Measurements from ENCODE around the gene PPP4R2.
A peak's percentile ranks its signal among the peaks of the same experiment; 100 is the strongest.

Gene PPP4R2

GRCh38 chr3:73026111-73026759 is 29.6 kb downstream of the PPP4R2 start:
- no peak for DNase-seq
- Mint-ChIP-seq H3K36me3 (ENCODE audit: low read depth) (peaks cover 69% of the 10 kb centered on the region), H3K4me3 (no peak overlapping the region), H3K4me1 (ENCODE audit: low read depth) (peaks cover 82% of the 10 kb centered on the region), H3K27me3 (no peaks in the 10 kb centered on the region), H3K27ac (no peak overlapping the region), H3K9me3 (no peaks in the 10 kb centered on the region)

GRCh38 chr3:73026760-73027113 is 30.1 kb downstream of the PPP4R2 start:
- Mint-ChIP-seq H3K9me3 (no peaks in the 10 kb centered on the region), H3K4me1 (ENCODE audit: low read depth) (peaks cover 83% of the 10 kb centered on the region), H3K36me3 (ENCODE audit: low read depth) (peaks cover 66% of the 10 kb centered on the region), H3K27me3 (no peaks in the 10 kb centered on the region), H3K27ac (peak overlapping the region; percentile 44), H3K4me3 (no peak overlapping the region)
- DNase-seq = no peak

- no peaks in the 10 kb centered on the region for H3K9me3 Mint-ChIP-seq
- H3K36me3 Mint-ChIP-seq (ENCODE audit: low read depth) = peaks cover 63% of the 10 kb centered on the region
- H3K27ac Mint-ChIP-seq = peak overlapping the region; percentile 88
- H3K4me3 Mint-ChIP-seq = no peak overlapping the region
- no peak for DNase-seq
- H3K4me1 Mint-ChIP-seq (ENCODE audit: low read depth) = peaks cover 86% of the 10 kb centered on the region
- H3K27me3 Mint-ChIP-seq = no peaks in the 10 kb centered on the region
Observed at GRCh38 chr3:73028803-73029202, 32.2 kb downstream of the PPP4R2 start.

- Mint-ChIP-seq H3K27ac (peak overlapping the region; percentile 88), H3K27me3 (no peaks in the 10 kb centered on the region), H3K4me1 (ENCODE audit: low read depth) (peaks cover 87% of the 10 kb centered on the region), H3K9me3 (no peaks in the 10 kb centered on the region), H3K4me3 (no peak overlapping the region), H3K36me3 (ENCODE audit: low read depth) (peaks cover 69% of the 10 kb centered on the region)
- DNase-seq = no peak
Observed at GRCh38 chr3:73029321-73029796, 32.7 kb downstream of the PPP4R2 start.

- no peak for DNase-seq
- Mint-ChIP-seq H3K4me1 (ENCODE audit: low read depth) (peaks cover 88% of the 10 kb centered on the region), H3K36me3 (ENCODE audit: low read depth) (peaks cover 73% of the 10 kb centered on the region), H3K27ac (peak overlapping the region; percentile 88), H3K27me3 (no peaks in the 10 kb centered on the region), H3K4me3 (no peak overlapping the region), H3K9me3 (no peaks in the 10 kb centered on the region)
Observed at GRCh38 chr3:73030073-73030597, 33.5 kb downstream of the PPP4R2 start.

- Mint-ChIP-seq H3K36me3 (ENCODE audit: low read depth) (peaks cover 73% of the 10 kb centered on the region), H3K4me1 (ENCODE audit: low read depth) (peaks cover 90% of the 10 kb centered on the region), H3K9me3 (no peaks in the 10 kb centered on the region), H3K27me3 (no peaks in the 10 kb centered on the region), H3K4me3 (no peak overlapping the region), H3K27ac (no peak overlapping the region)
- no peak for DNase-seq
Observed at GRCh38 chr3:73031573-73032103, 35.0 kb downstream of the PPP4R2 start.

- peak overlapping the region; percentile 86 for H3K27ac Mint-ChIP-seq
- no peak for DNase-seq
- H3K27me3 Mint-ChIP-seq = no peaks in the 10 kb centered on the region
- no peaks in the 10 kb centered on the region for H3K9me3 Mint-ChIP-seq
- H3K36me3 Mint-ChIP-seq (ENCODE audit: low read depth) = peaks cover 68% of the 10 kb centered on the region
- peaks cover 94% of the 10 kb centered on the region for H3K4me1 Mint-ChIP-seq (ENCODE audit: low read depth)
- H3K4me3 Mint-ChIP-seq = no peak overlapping the region
Observed at GRCh38 chr3:73036694-73037591, 40.3 kb downstream of the PPP4R2 start.

- no peaks in the 10 kb centered on the region for H3K9me3 Mint-ChIP-seq
- peaks cover 90% of the 10 kb centered on the region for H3K4me1 Mint-ChIP-seq (ENCODE audit: low read depth)
- peak overlapping the region; percentile 78 for H3K27ac Mint-ChIP-seq
- DNase-seq = no peak
- H3K4me3 Mint-ChIP-seq = peak overlapping the region; percentile 3
- H3K27me3 Mint-ChIP-seq = no peaks in the 10 kb centered on the region
- peaks cover 53% of the 10 kb centered on the region for H3K36me3 Mint-ChIP-seq (ENCODE audit: low read depth)
Observed at GRCh38 chr3:73041537-73041936, 44.9 kb downstream of the PPP4R2 start.

GRCh38 chr3:73043414-73043813 is 46.8 kb downstream of the PPP4R2 start:
- no peaks in the 10 kb centered on the region for H3K27me3 Mint-ChIP-seq
- H3K27ac Mint-ChIP-seq = peak overlapping the region; percentile 30
- no peak overlapping the region for H3K4me3 Mint-ChIP-seq
- peaks cover 78% of the 10 kb centered on the region for H3K4me1 Mint-ChIP-seq (ENCODE audit: low read depth)
- DNase-seq = no peak
- no peaks in the 10 kb centered on the region for H3K9me3 Mint-ChIP-seq
- H3K36me3 Mint-ChIP-seq (ENCODE audit: low read depth) = peaks cover 56% of the 10 kb centered on the region

- Mint-ChIP-seq H3K27me3 (no peaks in the 10 kb centered on the region), H3K27ac (peak overlapping the region; percentile 40), H3K9me3 (no peaks in the 10 kb centered on the region), H3K36me3 (ENCODE audit: low read depth) (peaks cover 61% of the 10 kb centered on the region), H3K4me3 (no peak overlapping the region), H3K4me1 (ENCODE audit: low read depth) (peaks cover 69% of the 10 kb centered on the region)
- no peak for DNase-seq
Observed at GRCh38 chr3:73045391-73045790, 48.8 kb downstream of the PPP4R2 start.

- H3K27ac Mint-ChIP-seq = no peak overlapping the region
- H3K27me3 Mint-ChIP-seq = no peaks in the 10 kb centered on the region
- DNase-seq = no peak
- no peak overlapping the region for H3K4me3 Mint-ChIP-seq
- peaks cover 68% of the 10 kb centered on the region for H3K4me1 Mint-ChIP-seq (ENCODE audit: low read depth)
- no peaks in the 10 kb centered on the region for H3K9me3 Mint-ChIP-seq
- peaks cover 70% of the 10 kb centered on the region for H3K36me3 Mint-ChIP-seq (ENCODE audit: low read depth)
Observed at GRCh38 chr3:73046195-73046594, 49.6 kb downstream of the PPP4R2 start.

GRCh38 chr3:73049319-73049718 is 52.7 kb downstream of the PPP4R2 start:
- H3K4me1 Mint-ChIP-seq (ENCODE audit: low read depth) = peaks cover 55% of the 10 kb centered on the region
- no peak for DNase-seq
- H3K9me3 Mint-ChIP-seq = no peaks in the 10 kb centered on the region
- H3K27ac Mint-ChIP-seq = no peak overlapping the region
- peaks cover 63% of the 10 kb centered on the region for H3K36me3 Mint-ChIP-seq (ENCODE audit: low read depth)
- no peak overlapping the region for H3K4me3 Mint-ChIP-seq
- no peaks in the 10 kb centered on the region for H3K27me3 Mint-ChIP-seq

- H3K36me3 Mint-ChIP-seq (ENCODE audit: low read depth) = peaks cover 59% of the 10 kb centered on the region
- H3K27me3 Mint-ChIP-seq = no peaks in the 10 kb centered on the region
- no peak overlapping the region for H3K4me3 Mint-ChIP-seq
- peak overlapping the region; percentile 80 for H3K27ac Mint-ChIP-seq
- no peaks in the 10 kb centered on the region for H3K9me3 Mint-ChIP-seq
- peaks cover 37% of the 10 kb centered on the region for H3K4me1 Mint-ChIP-seq (ENCODE audit: low read depth)
- no peak for DNase-seq
Observed at GRCh38 chr3:73052857-73053256, 56.2 kb downstream of the PPP4R2 start.

- no peaks in the 10 kb centered on the region for H3K9me3 Mint-ChIP-seq
- peak overlapping the region; percentile 48 for H3K27ac Mint-ChIP-seq
- no peaks in the 10 kb centered on the region for H3K27me3 Mint-ChIP-seq
- peaks cover 54% of the 10 kb centered on the region for H3K36me3 Mint-ChIP-seq (ENCODE audit: low read depth)
- DNase-seq = no peak
- H3K4me1 Mint-ChIP-seq (ENCODE audit: low read depth) = peaks cover 38% of the 10 kb centered on the region
- H3K4me3 Mint-ChIP-seq = no peak overlapping the region
Observed at GRCh38 chr3:73055583-73055982, 59.0 kb downstream of the PPP4R2 start.
